Sigmoid colon (tissue), 7 donors: ENCODE data around the gene GRM1. TPM values are rescaled to one million over a fixed set of nuclear protein-coding genes. Genes with fewer than 3 reads are reported as not detected.

Source experiments
- DNase-seq: peaks from one replicate; pipeline ENCODE4 v3.0.0-alpha.2; 2019
- H3K27ac ChIP-seq, 4 donors: fragments of 200-600 bp; sonication (generic); one replicate each; pipeline ENCODE4 v1.5.1; 2016 to 2019; ENCODE audit warnings: mild to moderate bottlenecking in 1 of 4
- H3K27me3 ChIP-seq, 3 donors: fragments of 200-600 bp; sonication (generic); one replicate each; pipeline ENCODE4 v1.5.1; 2019; ENCODE audit warnings: mild to moderate bottlenecking in 1 of 3
- H3K36me3 ChIP-seq, 4 donors: fragments of 200-600 bp; sonication (generic); one replicate each; pipeline ENCODE4 v1.5.1; 2016 to 2019
- H3K4me1 ChIP-seq, 4 donors: fragments of 200-600 bp; sonication (generic); one replicate each; pipeline ENCODE4 v1.5.1; 2017 to 2019
- H3K4me3 ChIP-seq, 4 donors: fragments of 200-600 bp; sonication (generic); one replicate each; pipeline ENCODE4 v1.5.1; 2017 to 2019; ENCODE audit warnings: mild to moderate bottlenecking in 2 of 4, moderate library complexity in 1 of 4
- H3K9me3 ChIP-seq, 4 donors: fragments of 200-600 bp in 3 of 4; sonication (generic) in 3 of 4; one replicate each; pipeline versions ENCODE4 v1.5.1 to v1.6.1; 2013 to 2019
- CTCF ChIP-seq, 4 experiments: fragments of 450-650 bp in 3 of 4; fragments of 200-600 bp in 1 of 4; IDR thresholded peaks; one replicate each; pipeline ENCODE4 v1.5.1; 2016 to 2019; ENCODE audit warnings: antibody characterized with exemption in 4 of 4, mild to moderate bottlenecking in 3 of 4, moderate library complexity in 2 of 4
- EP300 ChIP-seq, 4 donors: sonication (generic); formaldehyde crosslinking; IDR thresholded peaks; one replicate each; pipeline ENCODE4 v1.6.1; 2017; ENCODE audit warnings: antibody characterized with exemption in 4 of 4
- POLR2A ChIP-seq, 2 donors: fragments of 450-650 bp; IDR thresholded peaks; one replicate each; pipeline ENCODE4 v1.6.1; 2016; ENCODE audit warnings: antibody characterized with exemption in 2 of 2, mild to moderate bottlenecking in 2 of 2, moderate library complexity in 2 of 2
- POLR2AphosphoS5 ChIP-seq, 4 donors: sonication (generic); formaldehyde crosslinking; IDR thresholded peaks; one replicate each; pipeline ENCODE4 v1.6.1; 2017; ENCODE audit warnings: antibody characterized with exemption in 4 of 4
- WGBS, 2 donors: extraction: QIAGEN DNeasy Blood & Tissue Kit; methylation state at CpG; one replicate each; pipeline ENCODE4 v1.1.7; 2013; 5-methylcytosine and 5-hydroxymethylcytosine counted together
- intact Hi-C: fragments of 100-400 bp; cut with DNase I; formaldehyde crosslinking; loops from one replicate; pipeline ENCODE4 v1.15.1; 2023
- polyA plus RNA-seq, 3 donors: library from polyadenylated mRNA; stranded (reverse); fragments of 200-250 nt; gene quantifications; one replicate each; pipeline ENCODE4 v1.2.3, GENCODE V29; 2013
- total RNA-seq, 4 donors: library from RNA; depleted of rRNA; stranded (reverse); fragments of >200 nt; gene quantifications; one replicate each; pipeline ENCODE4 v1.1.0, GENCODE V29; 2016
- donor health status: healthy with polysubstance abuse.
- donor health status: Bipolar disorder and iron deficiency.
- donor health status: healthy.

GRM1 gene
- total and polyA plus RNA-seq, 7 donors = under 0.01 to 0.36 (median 0.03) TPM; not detected in 4

GRCh38 chr6:146210406-146211083, 181.7 kb downstream of the GRM1 start:
- H3K27me3 ChIP-seq = no peaks in the 10 kb centered on the region
- TF ChIP-seq POLR2A (IDR thresholded peaks at IDR 0.05) (no peak), POLR2AphosphoS5 (IDR thresholded peaks at IDR 0.05) (no peak), CTCF (IDR thresholded peaks at IDR 0.05) (no peak), EP300 (IDR thresholded peaks at IDR 0.05) (no peak)
- intact Hi-C loops = no loop called here
- no peak for DNase-seq
- no peaks in the 10 kb centered on the region for H3K36me3 ChIP-seq
- no peaks in the 10 kb centered on the region for H3K4me1 ChIP-seq
- 88 to 89% methylated on average over 4 of the region's 4 CpGs for WGBS, 2 donors
- no peak overlapping the region for H3K27ac ChIP-seq
- no peaks in the 10 kb centered on the region for H3K9me3 ChIP-seq
- no peak overlapping the region for H3K4me3 ChIP-seq

- H3K27ac ChIP-seq = no peak overlapping the region
- TF ChIP-seq EP300 (IDR thresholded peaks at IDR 0.05) (no peak), CTCF (IDR thresholded peaks at IDR 0.05) (no peak), POLR2AphosphoS5 (IDR thresholded peaks at IDR 0.05) (no peak), POLR2A (IDR thresholded peaks at IDR 0.05) (no peak)
- no peaks in the 10 kb centered on the region for H3K9me3 ChIP-seq
- no peak overlapping the region for H3K4me3 ChIP-seq
- no peak for DNase-seq
- WGBS, 2 donors = 76 to 86% methylated on average over 2 of the region's 2 CpGs
- H3K27me3 ChIP-seq = no peaks in the 10 kb centered on the region
- H3K36me3 ChIP-seq = no peaks in the 10 kb centered on the region
- intact Hi-C loops = no loop called here
- no peaks in the 10 kb centered on the region for H3K4me1 ChIP-seq
Measured at GRCh38 chr6:146211646-146212045, 182.8 kb downstream of the GRM1 start.

- intact Hi-C loops = no loop called here
Measured at GRCh38 chr6:146212781-146213180, 183.9 kb downstream of the GRM1 start.

GRCh38 chr6:146219101-146219500, 190.2 kb downstream of the GRM1 start:
- intact Hi-C loops = no loop called here
- Histone ChIP-seq H3K27me3 (no peaks in the 10 kb centered on the region), H3K9me3 (no peaks in the 10 kb centered on the region), H3K36me3 (no peaks in the 10 kb centered on the region), H3K4me3 (no peak overlapping the region), H3K27ac (no peak overlapping the region), H3K4me1 (no peaks in the 10 kb centered on the region)
- TF ChIP-seq POLR2AphosphoS5 (IDR thresholded peaks at IDR 0.05) = no peak
- no peak for TF ChIP-seq POLR2A (IDR thresholded peaks at IDR 0.05)
- no peak for TF ChIP-seq CTCF (IDR thresholded peaks at IDR 0.05)
- no peak for TF ChIP-seq EP300 (IDR thresholded peaks at IDR 0.05)
- 85 to 88% methylated on average over 3 of the region's 3 CpGs for WGBS, 2 donors
- no peak for DNase-seq

More at GRCh38 chr6:146212781-146213180, 183.9 kb downstream of the GRM1 start:
- H3K4me3 ChIP-seq = no peak overlapping the region
- no peak for DNase-seq
- no peak overlapping the region for H3K27ac ChIP-seq
- WGBS, 2 donors = 47 to 59% methylated on average over 3 of the region's 3 CpGs
- no peaks in the 10 kb centered on the region for H3K4me1 ChIP-seq
- H3K36me3 ChIP-seq = no peaks in the 10 kb centered on the region
- H3K27me3 ChIP-seq = no peaks in the 10 kb centered on the region
- TF ChIP-seq CTCF (IDR thresholded peaks at IDR 0.05) (no peak), POLR2A (IDR thresholded peaks at IDR 0.05) (no peak), POLR2AphosphoS5 (IDR thresholded peaks at IDR 0.05) (no peak), EP300 (IDR thresholded peaks at IDR 0.05) (no peak)
- H3K9me3 ChIP-seq = no peaks in the 10 kb centered on the region

GRCh38 chr6:146224449-146224848, 195.6 kb downstream of the GRM1 start:
- 77 to 78% methylated on average over 3 of the region's 3 CpGs for WGBS, 2 donors

More at GRCh38 chr6:146224449-146224848, 195.6 kb downstream of the GRM1 start:
- H3K36me3 ChIP-seq = no peaks in the 10 kb centered on the region
- no peaks in the 10 kb centered on the region for H3K4me1 ChIP-seq
- no peak overlapping the region for H3K27ac ChIP-seq
- TF ChIP-seq POLR2AphosphoS5 (IDR thresholded peaks at IDR 0.05) (no peak), POLR2A (IDR thresholded peaks at IDR 0.05) (no peak), CTCF (IDR thresholded peaks at IDR 0.05) (no peak), EP300 (IDR thresholded peaks at IDR 0.05) (no peak)
- DNase-seq = no peak
- no peaks in the 10 kb centered on the region for H3K27me3 ChIP-seq
- H3K9me3 ChIP-seq = no peaks in the 10 kb centered on the region
- intact Hi-C loops = no loop called here
- H3K4me3 ChIP-seq = no peak overlapping the region
